Measurements from ENCODE around the gene POLDIP2. TPM values are rescaled to one million over a fixed set of nuclear protein-coding genes. Genes with fewer than 3 reads are reported as not detected.

Gene POLDIP2
- total and polyA plus RNA-seq, 2 of the 13 experiments (the other 11 are each of a cell fraction or from before 2014, with no cell fraction given): 85.9 to 114 TPM

DNA sequence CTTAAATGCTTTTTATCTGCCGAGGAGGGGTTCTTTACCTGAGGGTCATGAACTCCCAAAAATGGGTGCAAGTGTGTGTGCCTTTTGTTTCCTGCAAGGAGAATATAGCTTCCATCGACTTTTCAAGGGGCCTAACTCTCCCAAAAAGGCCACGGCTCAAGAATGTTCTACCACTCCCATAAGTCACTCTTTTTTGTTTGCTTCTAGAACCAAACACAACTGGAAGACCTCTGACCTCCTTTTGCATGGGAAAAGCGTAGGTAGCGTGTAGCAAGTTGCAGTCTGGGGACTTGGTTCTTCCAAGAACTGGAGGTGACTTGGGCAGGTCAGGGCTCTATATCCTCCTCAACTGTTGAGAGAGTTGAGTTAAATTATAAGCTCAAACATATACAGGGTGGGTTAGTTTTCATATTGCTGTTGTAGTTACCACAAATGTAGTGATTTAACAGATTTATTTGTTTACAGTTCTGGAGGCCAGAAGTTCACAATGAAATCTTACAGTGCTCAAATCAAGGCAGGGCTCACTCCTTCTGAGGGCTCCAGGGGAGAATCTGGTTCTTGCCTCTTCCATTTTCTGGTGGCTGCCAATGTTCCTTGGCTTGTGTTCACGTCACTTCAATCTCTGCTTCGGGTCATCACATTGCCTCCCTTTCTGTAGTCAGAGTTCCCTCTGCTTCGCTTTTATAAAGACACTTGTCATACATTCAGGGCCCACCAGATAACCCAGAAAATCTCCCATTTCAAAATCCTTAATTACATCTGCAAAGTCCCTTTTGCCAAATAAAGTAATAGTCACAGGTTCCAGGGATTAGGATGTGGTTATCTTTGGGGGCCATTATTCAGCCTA, 36.9 kb downstream of the POLDIP2 start:
- no peak for DNase-seq (ENCODE audit: low spot score)
- ChIA-PET POLR2A (interaction anchor here (0.8 to 5.8 kb wide), 4 partner anchors 11 to 96 kb away, joined by 3 to 41 read pairs (median 5); partner anchors contain the start of genes IFT20 and TNFAIP1), CTCF (ENCODE audit: low intra/inter-chr PET ratio, low total read pairs) (interaction anchor here (1.6 kb wide), 1 partner anchor 97 kb away, joined by 3 read pairs; no protein-coding TSS in a partner anchor)
- TF ChIP-seq NR2F2 (IDR thresholded peaks at IDR 0.05; ENCODE audit: borderline replicate concordance, low read depth): no peak
- no peak for TF ChIP-seq SOX13 (IDR thresholded peaks at IDR 0.05)
- no peak for TF ChIP-seq SOX13 (CRISPR knock-in tag; conservative IDR thresholded peaks at IDR 0.05 in 1 of 2, IDR thresholded peaks at IDR 0.05 in 1 of 2)
- 0 out of 2 replicates have a peak, but pooled peaks have one; percentile 40 for TF ChIP-seq PPARG (CRISPR knock-in tag; conservative IDR thresholded peaks at IDR 0.05)
- TF ChIP-seq REXO4 (CRISPR knock-in tag; IDR thresholded peaks at IDR 0.05; ENCODE audit: borderline replicate concordance): no peak
- TF ChIP-seq, protein P1, sequence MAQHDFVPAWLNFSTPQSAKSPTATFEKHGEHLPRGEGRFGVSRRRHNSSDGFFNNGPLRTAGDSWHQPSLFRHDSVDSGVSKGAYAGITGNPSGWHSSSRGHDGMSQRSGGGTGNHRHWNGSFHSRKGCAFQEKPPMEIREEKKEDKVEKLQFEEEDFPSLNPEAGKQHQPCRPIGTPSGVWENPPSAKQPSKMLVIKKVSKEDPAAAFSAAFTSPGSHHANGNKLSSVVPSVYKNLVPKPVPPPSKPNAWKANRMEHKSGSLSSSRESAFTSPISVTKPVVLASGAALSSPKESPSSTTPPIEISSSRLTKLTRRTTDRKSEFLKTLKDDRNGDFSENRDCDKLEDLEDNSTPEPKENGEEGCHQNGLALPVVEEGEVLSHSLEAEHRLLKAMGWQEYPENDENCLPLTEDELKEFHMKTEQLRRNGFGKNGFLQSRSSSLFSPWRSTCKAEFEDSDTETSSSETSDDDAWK (CRISPR knock-in tag; IDR thresholded peaks at IDR 0.05): no peak
- TF ChIP-seq, protein P2, sequence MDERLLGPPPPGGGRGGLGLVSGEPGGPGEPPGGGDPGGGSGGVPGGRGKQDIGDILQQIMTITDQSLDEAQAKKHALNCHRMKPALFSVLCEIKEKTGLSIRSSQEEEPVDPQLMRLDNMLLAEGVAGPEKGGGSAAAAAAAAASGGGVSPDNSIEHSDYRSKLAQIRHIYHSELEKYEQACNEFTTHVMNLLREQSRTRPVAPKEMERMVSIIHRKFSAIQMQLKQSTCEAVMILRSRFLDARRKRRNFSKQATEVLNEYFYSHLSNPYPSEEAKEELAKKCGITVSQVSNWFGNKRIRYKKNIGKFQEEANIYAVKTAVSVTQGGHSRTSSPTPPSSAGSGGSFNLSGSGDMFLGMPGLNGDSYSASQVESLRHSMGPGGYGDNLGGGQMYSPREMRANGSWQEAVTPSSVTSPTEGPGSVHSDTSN (CRISPR knock-in tag; IDR thresholded peaks at IDR 0.05): no peak
- TF ChIP-seq, protein P3, sequence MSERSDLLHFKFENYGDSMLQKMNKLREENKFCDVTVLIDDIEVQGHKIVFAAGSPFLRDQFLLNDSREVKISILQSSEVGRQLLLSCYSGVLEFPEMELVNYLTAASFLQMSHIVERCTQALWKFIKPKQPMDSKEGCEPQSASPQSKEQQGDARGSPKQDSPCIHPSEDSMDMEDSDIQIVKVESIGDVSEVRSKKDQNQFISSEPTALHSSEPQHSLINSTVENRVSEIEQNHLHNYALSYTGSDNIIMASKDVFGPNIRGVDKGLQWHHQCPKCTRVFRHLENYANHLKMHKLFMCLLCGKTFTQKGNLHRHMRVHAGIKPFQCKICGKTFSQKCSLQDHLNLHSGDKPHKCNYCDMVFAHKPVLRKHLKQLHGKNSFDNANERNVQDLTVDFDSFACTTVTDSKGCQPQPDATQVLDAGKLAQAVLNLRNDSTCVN (CRISPR knock-in tag; IDR thresholded peaks at IDR 0.05; ENCODE audit: borderline replicate concordance): peak; percentile 97
- no peak for TF ChIP-seq JARID2 (CRISPR knock-in tag; IDR thresholded peaks at IDR 0.05; ENCODE audit: insufficient replicate concordance)
- TF ChIP-seq ZNF317 (CRISPR knock-in tag; IDR thresholded peaks at IDR 0.05): peak; percentile 89; the same call in 1 of the 2 replicates
- TF ChIP-seq ZSCAN21 (CRISPR knock-in tag; IDR thresholded peaks at IDR 0.05; ENCODE audit: borderline replicate concordance): no peak
- peak overlapping the region; percentile 77 for H3K9ac ChIP-seq (ENCODE audit: insufficient read depth, low read depth, low read length)
- no peak for FAIRE-seq
- H2AFZ ChIP-seq (ENCODE audit: low read length): no peak overlapping the region
- peaks cover 0 to 2% of the 10 kb centered on the region in 2 experiments; a peak in 2 of 5 replicates for H3K36me3 ChIP-seq (replicated peaks in 1 of 2; ENCODE audit: control insufficient read depth in 1 of 2, insufficient read depth in 2 of 2, low read length in 2 of 2)
- no peaks in the 10 kb centered on the region for H3K27me3 ChIP-seq (ENCODE audit: control insufficient read depth in 1 of 2, insufficient read depth in 2 of 2, low read length in 2 of 2)
- peak overlapping the region; percentile 91 for H3K4me2 ChIP-seq (ENCODE audit: low read depth, low read length)
- H3K27ac ChIP-seq (ENCODE audit: extremely low read length, insufficient read depth, low read length): peak overlapping the region; percentile 69
- peak overlapping the region; percentile 65 to 80 (median 76) for H3K4me3 ChIP-seq (replicated peaks in 1 of 3; ENCODE audit: insufficient read depth in 1 of 3, low read depth in 2 of 3, low read length in 3 of 3)
- H3K9me3 ChIP-seq (ENCODE audit: low read length): no peaks in the 10 kb centered on the region
- in situ Hi-C loops (cut with HindIII; ENCODE audit: extremely low pct_ligation_motif_present, low pct_unique_long_range_greater_than_20kb) (loop anchor here (25.0 kb wide), 1 partner anchor 283 kb away; the partner anchor contains the start of gene NLK), intact Hi-C loops (cut with micrococcal nuclease; ENCODE audit: unreplicated experiment) (no loop called here)
- peaks cover 76% of the 10 kb centered on the region for H3K4me1 ChIP-seq (ENCODE audit: insufficient read depth, low read length)
- no TSS peak for BruUV-seq (replicated peaks)
- no peak for ATAC-seq
- peaks cover 71% of the 10 kb centered on the region for H3K79me2 ChIP-seq (ENCODE audit: insufficient read depth, low read length)
- peaks cover 5% of the 10 kb centered on the region; the same call in 1 of the 2 replicates for H4K20me1 ChIP-seq (ENCODE audit: insufficient read depth, low read length)
- WGBS (ENCODE audit: low lambda C conversion rate): 43% methylated on average over 8 of the region's 8 CpGs
